IPS DF 6.9 (cell line): ENCODE results near the gene PNMA8B.

ENCODE experiments used
- DNase-seq: peaks from one replicate; pipeline ENCODE4 v3.0.0-alpha.2; 2013; ENCODE audit warnings: low read depth, low spot score
- H3K27ac ChIP-seq: one replicate; pipeline ENCODE4 v1.5.1; 2013; ENCODE audit warnings: low read length, control low read depth
- H3K27me3 ChIP-seq: 2 replicates; pipeline ENCODE4 v1.6.1; 2013; ENCODE audit warnings: mild to moderate bottlenecking, low read length; ENCODE audit not compliant: control insufficient read depth, insufficient read depth
- H3K36me3 ChIP-seq: 2 replicates; pipeline ENCODE4 v1.6.1; 2013; ENCODE audit warnings: low read length; ENCODE audit not compliant: control insufficient read depth, insufficient read depth
- H3K4me1 ChIP-seq: 2 replicates; pipeline ENCODE4 v1.6.1; 2013; ENCODE audit warnings: low read length; ENCODE audit not compliant: control insufficient read depth, insufficient read depth
- H3K4me3 ChIP-seq: 2 replicates; pipeline ENCODE4 v1.5.1; 2013; ENCODE audit warnings: mild to moderate bottlenecking, low read length
- H3K9me3 ChIP-seq: 2 replicates; pipeline ENCODE4 v1.6.1; 2013; ENCODE audit warnings: low read length, inconsistent platforms; ENCODE audit not compliant: control insufficient read depth, insufficient read depth
- WGBS: extraction: QIAGEN DNeasy Blood & Tissue Kit; methylation state at CpG from one replicate; pipeline ENCODE4 v1.1.7; 2013; ENCODE audit warnings: mixed read lengths, missing lambda C conversion rate; ENCODE audit not compliant: insufficient read length, insufficient coverage; 5-methylcytosine and 5-hydroxymethylcytosine counted together

Gene PNMA8B

DNA sequence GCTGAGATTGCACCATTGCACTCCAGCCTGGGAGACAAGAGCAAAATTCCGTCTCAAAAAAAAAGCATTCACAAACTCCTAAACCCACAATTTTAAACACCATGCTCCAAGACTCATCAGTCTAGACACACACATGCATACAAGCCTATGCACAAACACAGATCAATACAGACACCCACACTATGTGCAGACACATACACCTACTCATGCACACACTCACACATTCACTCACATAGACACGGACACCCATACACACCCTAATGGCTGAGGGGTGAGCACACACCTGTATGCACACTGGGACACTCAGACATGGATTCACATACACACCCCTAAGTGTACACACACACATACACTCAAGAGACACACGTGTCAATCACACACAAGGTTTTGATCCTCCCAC, 9.3 kb downstream of the PNMA8B start:
- no CpG with 5 or more reads among the region's 3 CpGs for WGBS
- DNase-seq = no peak
- H3K27me3 ChIP-seq = peaks cover 11% of the 10 kb centered on the region; the same call in 1 of the 2 replicates
- peaks cover 2% of the 10 kb centered on the region for H3K4me1 ChIP-seq
- no peaks in the 10 kb centered on the region for H3K9me3 ChIP-seq
- H3K27ac ChIP-seq = no peak overlapping the region
- H3K4me3 ChIP-seq = no peak overlapping the region
- H3K36me3 ChIP-seq = no peaks in the 10 kb centered on the region

DNA sequence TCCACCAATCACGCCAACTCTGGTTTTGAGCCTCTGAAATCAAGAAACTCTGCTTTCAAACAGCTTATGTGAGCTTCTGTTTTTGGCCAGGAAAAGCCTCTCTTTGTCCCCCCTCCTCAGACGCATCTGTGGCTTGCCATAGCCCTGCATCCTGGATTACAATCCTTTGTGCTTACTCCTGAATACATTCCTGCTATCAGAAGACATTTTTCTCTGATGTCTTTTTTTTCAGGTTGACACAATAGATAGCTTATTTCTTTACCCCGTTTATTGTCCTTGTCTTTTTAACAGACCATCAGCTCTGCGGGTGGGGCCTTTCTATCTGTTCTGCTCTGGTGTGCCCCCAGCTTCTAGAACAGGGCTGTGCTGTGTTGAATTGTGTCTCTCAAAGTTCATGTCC, 11.0 kb downstream of the PNMA8B start:
- peaks cover 10% of the 10 kb centered on the region; the same call in 1 of the 2 replicates for H3K27me3 ChIP-seq
- no peak for DNase-seq
- WGBS = no CpG with 5 or more reads among the region's 4 CpGs

DNA sequence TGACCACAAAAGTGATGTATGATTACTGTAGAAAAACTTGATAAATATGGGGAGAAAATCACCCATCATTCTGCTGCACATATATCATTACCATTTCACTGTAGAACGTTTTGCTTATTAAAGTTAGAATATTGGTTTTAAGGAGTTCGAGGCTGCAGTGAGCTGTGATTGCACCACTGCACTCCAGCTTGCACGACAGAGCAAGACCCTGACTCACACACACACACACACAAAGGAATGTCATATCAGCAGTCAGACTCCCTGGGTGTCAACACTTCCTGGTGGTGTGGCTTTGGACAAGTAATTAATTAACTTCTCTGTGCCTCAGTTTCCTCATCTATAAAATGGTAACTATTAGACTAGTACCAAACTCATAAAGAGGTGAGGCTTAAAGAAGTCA, 13.0 kb downstream of the PNMA8B start:
- no peak overlapping the region for H3K4me3 ChIP-seq
- no peak for DNase-seq
- H3K27me3 ChIP-seq = no peaks in the 10 kb centered on the region
- H3K9me3 ChIP-seq = no peaks in the 10 kb centered on the region
- peaks cover 2% of the 10 kb centered on the region; the same call in 1 of the 2 replicates for H3K4me1 ChIP-seq
- H3K27ac ChIP-seq = no peak overlapping the region
- no CpG with 5 or more reads among the region's 3 CpGs for WGBS
- H3K36me3 ChIP-seq = no peaks in the 10 kb centered on the region

More for the DNA sequence above, 11.0 kb downstream of the PNMA8B start:
- Histone ChIP-seq H3K4me3 (no peak overlapping the region), H3K27ac (no peak overlapping the region), H3K36me3 (no peaks in the 10 kb centered on the region), H3K4me1 (peaks cover 2% of the 10 kb centered on the region), H3K9me3 (no peaks in the 10 kb centered on the region)

DNA sequence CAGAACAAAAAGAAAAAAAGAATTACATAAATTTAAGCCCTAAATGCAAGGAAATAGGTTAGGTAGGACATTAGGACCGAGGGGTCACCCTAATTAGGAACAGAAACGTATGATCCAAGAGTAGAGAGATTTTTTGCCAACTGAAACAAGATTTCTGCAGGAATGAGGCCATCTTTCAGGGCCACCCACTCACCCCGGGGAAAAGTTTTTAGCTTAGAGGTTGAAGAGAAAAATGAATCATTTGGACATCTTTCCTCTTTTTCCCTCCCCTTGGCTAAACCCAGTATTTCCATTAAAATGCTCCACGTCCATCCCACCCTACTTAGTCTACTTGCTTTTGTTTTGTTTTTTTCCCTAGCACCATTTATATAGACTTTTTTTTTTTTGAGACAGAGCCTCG, 13.7 kb downstream of the PNMA8B start:
- Histone ChIP-seq H3K27me3 (no peaks in the 10 kb centered on the region), H3K9me3 (no peaks in the 10 kb centered on the region), H3K4me3 (no peak overlapping the region), H3K36me3 (no peaks in the 10 kb centered on the region), H3K27ac (no peak overlapping the region), H3K4me1 (no peaks in the 10 kb centered on the region)
- DNase-seq = no peak
- no CpG with 5 or more reads among the region's 5 CpGs for WGBS

DNA sequence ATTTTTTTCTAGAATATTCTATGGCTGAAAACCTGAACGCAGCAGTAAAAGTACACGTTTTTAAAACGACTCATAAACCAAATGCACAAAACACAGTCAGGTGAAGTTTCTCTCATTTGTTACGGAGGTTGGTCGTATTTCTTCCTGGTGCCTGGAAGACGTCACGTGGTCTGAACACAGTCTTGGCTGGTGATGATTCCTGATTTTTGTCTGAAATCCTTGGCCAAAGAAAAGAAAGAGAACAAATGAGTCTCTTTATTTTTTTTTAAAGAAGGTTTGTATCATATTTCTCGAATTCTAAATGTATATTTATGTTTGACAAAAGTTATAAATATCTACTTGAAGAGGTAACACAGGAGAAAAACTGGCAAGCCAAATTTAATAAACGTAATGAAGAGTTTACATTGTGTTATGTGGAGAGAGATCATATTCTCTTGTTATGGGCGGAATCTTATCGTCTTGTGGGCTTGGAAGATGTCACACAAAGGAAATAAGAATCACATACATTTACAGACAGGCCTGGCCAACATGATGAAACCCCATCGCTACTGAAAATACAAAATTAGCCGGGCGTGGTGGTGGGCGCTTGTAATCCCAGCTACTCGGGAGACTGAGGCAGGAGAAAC, 14.3 kb downstream of the PNMA8B start:
- no CpG with 5 or more reads among the region's 16 CpGs for WGBS
- no peaks in the 10 kb centered on the region for H3K36me3 ChIP-seq

DNA sequence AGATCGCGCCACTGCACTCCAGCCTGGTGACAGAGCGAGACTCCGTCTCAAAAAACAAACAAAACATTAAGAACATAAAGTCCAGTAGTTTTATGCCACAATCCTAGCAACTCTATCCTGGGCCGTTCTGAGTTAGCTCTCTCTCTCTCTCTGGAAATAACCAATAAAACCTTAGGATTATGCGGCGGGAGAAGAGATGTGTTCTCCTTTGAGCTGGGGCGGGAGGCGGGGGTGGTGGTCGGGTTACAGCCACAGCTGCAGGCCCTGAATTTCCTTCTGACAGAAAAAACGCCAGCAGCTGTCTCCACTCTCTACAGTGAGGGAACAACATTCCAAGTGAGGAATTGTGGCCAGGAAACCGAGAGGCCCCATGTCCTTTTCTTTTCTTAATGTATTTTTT, 15.3 kb downstream of the PNMA8B start:
- H3K27me3 ChIP-seq = no peaks in the 10 kb centered on the region
- no peak overlapping the region for H3K27ac ChIP-seq
- no CpG with 5 or more reads among the region's 12 CpGs for WGBS
- H3K9me3 ChIP-seq = no peaks in the 10 kb centered on the region
- DNase-seq = no peak
- no peaks in the 10 kb centered on the region for H3K36me3 ChIP-seq
- H3K4me1 ChIP-seq = no peaks in the 10 kb centered on the region
- H3K4me3 ChIP-seq = no peak overlapping the region

More for the DNA sequence above, 14.3 kb downstream of the PNMA8B start:
- H3K4me3 ChIP-seq = no peak overlapping the region
- H3K4me1 ChIP-seq = no peaks in the 10 kb centered on the region
- H3K27ac ChIP-seq = no peak overlapping the region
- no peaks in the 10 kb centered on the region for H3K9me3 ChIP-seq
- no peak for DNase-seq
- no peaks in the 10 kb centered on the region for H3K27me3 ChIP-seq

DNA sequence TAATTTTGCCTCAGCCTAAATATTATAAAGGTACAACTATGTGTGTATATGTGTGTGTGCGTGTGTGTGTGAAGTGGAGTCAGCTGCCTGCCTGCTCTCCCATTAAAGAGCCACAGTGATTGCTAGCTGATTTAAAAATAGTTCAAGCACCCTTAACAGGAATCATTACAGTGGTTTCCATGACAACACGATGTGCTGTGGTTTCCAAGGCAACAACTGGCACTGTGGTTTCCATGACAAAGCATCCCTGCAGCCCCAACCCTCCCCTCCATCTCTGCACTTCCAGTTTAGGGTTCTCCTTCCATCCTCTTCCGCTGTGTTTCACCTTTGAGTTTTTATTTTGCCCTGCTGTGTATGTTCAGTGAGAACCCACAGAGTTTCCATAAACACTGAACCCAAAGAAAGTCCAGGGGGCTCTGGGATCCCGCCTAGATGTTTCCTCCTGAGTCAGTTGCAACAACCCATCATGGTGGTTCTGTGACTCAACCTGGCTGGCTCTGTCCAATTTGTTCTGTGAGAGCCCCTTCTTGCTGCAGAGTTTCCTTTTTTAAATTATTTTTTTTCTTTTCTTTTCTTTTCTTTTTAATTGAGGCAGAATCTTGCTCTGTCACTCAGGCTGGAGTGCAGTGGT, 17.2 kb downstream of the PNMA8B start:
- Histone ChIP-seq H3K27ac (no peak overlapping the region), H3K4me1 (no peaks in the 10 kb centered on the region)
- no peak for DNase-seq

DNA sequence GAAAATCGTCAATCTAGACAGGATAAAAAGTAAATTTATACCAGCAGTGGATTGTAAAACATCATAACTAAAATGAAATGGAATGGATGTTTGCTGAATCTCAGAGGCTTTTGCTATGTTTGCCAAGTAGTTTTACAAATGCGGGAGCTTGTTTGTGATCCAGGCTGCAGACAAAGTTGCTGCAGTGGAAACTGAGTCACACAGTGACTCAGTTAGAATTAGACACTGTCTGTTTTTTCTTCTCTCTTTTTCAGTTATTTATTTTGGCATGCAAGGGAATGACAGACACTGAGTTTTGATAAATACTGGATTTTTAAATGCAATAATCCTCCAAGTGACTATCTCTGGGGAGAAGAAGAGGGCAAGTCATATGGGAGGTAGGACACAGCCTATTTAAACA, 19.7 kb downstream of the PNMA8B start:
- Histone ChIP-seq H3K27ac (no peak overlapping the region), H3K36me3 (no peaks in the 10 kb centered on the region), H3K4me3 (no peak overlapping the region), H3K9me3 (no peaks in the 10 kb centered on the region), H3K27me3 (no peaks in the 10 kb centered on the region), H3K4me1 (no peaks in the 10 kb centered on the region)
- DNase-seq = no peak
- WGBS = no CpG with 5 or more reads among the region's 2 CpGs

More for the DNA sequence above, 17.2 kb downstream of the PNMA8B start:
- no peaks in the 10 kb centered on the region for H3K27me3 ChIP-seq
- H3K36me3 ChIP-seq = no peaks in the 10 kb centered on the region
- WGBS = no CpG with 5 or more reads among the region's 4 CpGs
- no peak overlapping the region for H3K4me3 ChIP-seq
- no peaks in the 10 kb centered on the region for H3K9me3 ChIP-seq

DNA sequence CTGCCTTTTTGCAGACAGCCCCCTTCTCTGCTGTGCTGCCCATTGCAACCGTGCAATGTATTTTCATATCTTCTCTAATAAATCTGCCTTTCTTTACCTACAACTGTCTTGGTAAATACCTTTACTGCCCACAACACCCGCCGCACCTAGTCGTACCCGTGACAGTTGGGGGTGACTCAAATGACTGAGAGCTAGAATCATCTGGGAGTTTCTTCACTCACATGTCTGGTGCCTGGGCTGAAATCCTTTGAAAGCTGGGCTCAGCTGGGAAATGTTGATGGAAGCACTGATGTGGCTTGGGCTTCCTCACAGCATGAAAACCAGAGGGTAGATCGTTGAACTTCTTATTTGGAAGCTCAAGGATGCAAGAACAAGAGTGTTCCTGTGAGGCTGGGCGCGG, 21.5 kb downstream of the PNMA8B start:
- H3K4me1 ChIP-seq = no peaks in the 10 kb centered on the region
- H3K27ac ChIP-seq = no peak overlapping the region
- H3K9me3 ChIP-seq = no peaks in the 10 kb centered on the region
- WGBS = no CpG with 5 or more reads among the region's 8 CpGs
- no peaks in the 10 kb centered on the region for H3K36me3 ChIP-seq
- H3K4me3 ChIP-seq = no peak overlapping the region
- DNase-seq = no peak
- no peaks in the 10 kb centered on the region for H3K27me3 ChIP-seq

DNA sequence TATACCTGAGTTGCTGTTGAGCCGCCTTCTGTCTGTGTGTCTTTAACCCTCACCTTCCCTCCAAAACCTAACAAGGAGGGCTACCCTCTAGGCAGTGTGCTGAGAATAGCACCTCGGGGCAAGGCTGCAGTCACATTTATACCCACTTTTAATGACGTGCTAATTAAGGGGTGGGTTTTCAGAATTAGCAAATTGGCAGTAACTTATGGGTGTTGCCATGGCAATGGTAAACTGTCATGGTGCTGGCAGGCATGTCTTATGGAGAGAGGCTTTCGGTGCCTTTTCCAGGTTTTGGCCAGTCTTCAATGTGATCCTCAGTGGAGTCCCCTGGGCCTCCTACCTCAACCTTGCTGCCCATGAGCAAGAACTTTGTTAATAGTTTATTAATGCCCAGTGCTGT, 23.1 kb downstream of the PNMA8B start:
- H3K4me3 ChIP-seq = no peak overlapping the region
- no peak overlapping the region for H3K27ac ChIP-seq
- no CpG with 5 or more reads among the region's 4 CpGs for WGBS
- peaks cover 4% of the 10 kb centered on the region; the same call in 1 of the 2 replicates for H3K36me3 ChIP-seq
- no peak for DNase-seq
- no peaks in the 10 kb centered on the region for H3K4me1 ChIP-seq
- no peaks in the 10 kb centered on the region for H3K27me3 ChIP-seq
- no peaks in the 10 kb centered on the region for H3K9me3 ChIP-seq
